ENCODE measurements around the gene ALDH1A3. TPM values are rescaled to one million over a fixed set of nuclear protein-coding genes. Genes with fewer than 3 reads are reported as not detected.

The ALDH1A3 gene
- total RNA-seq, 1 experiment from 2014 or later, result 5,398 TPM

GRCh38 chr15:100863075-100863795 is 16.4 kb upstream of the ALDH1A3 start:
- ChIA-PET POLR2A (ENCODE audit: unreplicated experiment) (no interaction called here), CTCF (no interaction called here)
- Histone ChIP-seq H4K20me1 (ENCODE audit: low read length) (no peaks in the 10 kb centered on the region), H3K27me3 (ENCODE audit: low read length) (no peaks in the 10 kb centered on the region), H3K79me2 (ENCODE audit: low read length) (no peaks in the 10 kb centered on the region), H2AFZ (ENCODE audit: low read length) (no peak overlapping the region), H3F3A (ENCODE audit: low read length, unreplicated experiment) (no peaks in the 10 kb centered on the region), H3K9me3 (ENCODE audit: low read length) (no peaks in the 10 kb centered on the region), H3K4me3 (ENCODE audit: low read length) (no peak overlapping the region), H3K4me2 (ENCODE audit: low read length) (no peak overlapping the region), H3K36me3 (ENCODE audit: low read depth, low read length) (no peaks in the 10 kb centered on the region), H3K9me2 (replicated peaks; ENCODE audit: low read length) (no peaks in the 10 kb centered on the region), H3K27ac (ENCODE audit: low read length) (no peak overlapping the region), H3K4me1 (ENCODE audit: insufficient read depth, low read length) (no peaks in the 10 kb centered on the region), H3K9ac (ENCODE audit: low read length) (no peak overlapping the region)
- TF ChIP-seq CTCF (conservative IDR thresholded peaks at IDR 0.05; ENCODE audit: low read depth, low read length), result no peak
- no peak for TF ChIP-seq EZH2phosphoT487 (IDR thresholded peaks at IDR 0.05; ENCODE audit: borderline replicate concordance, low read length)
- no peak for TF ChIP-seq EZH2 (IDR thresholded peaks at IDR 0.05; ENCODE audit: low read length, unreplicated experiment)
- DNase-seq (no peak), ATAC-seq (no peak)
- intact Hi-C loops (cut with micrococcal nuclease), result no loop called here
- no TSS peak for BruUV-seq (replicated peaks)

- Histone ChIP-seq H3K4me3 (ENCODE audit: low read length) (no peak overlapping the region), H3K9me3 (ENCODE audit: low read length) (no peaks in the 10 kb centered on the region), H3K4me1 (ENCODE audit: insufficient read depth, low read length) (no peaks in the 10 kb centered on the region), H3K9me2 (replicated peaks; ENCODE audit: low read length) (no peaks in the 10 kb centered on the region), H3K27ac (ENCODE audit: low read length) (no peak overlapping the region), H3K79me2 (ENCODE audit: low read length) (no peaks in the 10 kb centered on the region), H3K27me3 (ENCODE audit: low read length) (no peaks in the 10 kb centered on the region), H3K9ac (ENCODE audit: low read length) (no peak overlapping the region), H4K20me1 (ENCODE audit: low read length) (no peaks in the 10 kb centered on the region), H3K36me3 (ENCODE audit: low read depth, low read length) (no peaks in the 10 kb centered on the region), H3F3A (ENCODE audit: low read length, unreplicated experiment) (no peaks in the 10 kb centered on the region), H3K4me2 (ENCODE audit: low read length) (no peak overlapping the region), H2AFZ (ENCODE audit: low read length) (no peak overlapping the region)
- TF ChIP-seq EZH2phosphoT487 (IDR thresholded peaks at IDR 0.05; ENCODE audit: borderline replicate concordance, low read length) (no peak), EZH2 (IDR thresholded peaks at IDR 0.05; ENCODE audit: low read length, unreplicated experiment) (no peak), CTCF (conservative IDR thresholded peaks at IDR 0.05; ENCODE audit: low read depth, low read length) (no peak)
- ChIA-PET CTCF (no interaction called here), POLR2A (ENCODE audit: unreplicated experiment) (no interaction called here)
- BruUV-seq (replicated peaks), result no TSS peak
- DNase-seq (no peak), ATAC-seq (no peak)
- intact Hi-C loops (cut with micrococcal nuclease), result no loop called here
Observed at GRCh38 chr15:100863796-100864267, 15.8 kb upstream of the ALDH1A3 start.

All from PC-3 (cell line).